ENCODE measurements around the gene PPP2R2C. TPM values are rescaled to one million over a fixed set of nuclear protein-coding genes. Genes with fewer than 3 reads are reported as not detected.
A peak's percentile ranks its signal among the peaks of the same experiment; 100 is the strongest.

PPP2R2C gene
- total RNA-seq, 1 experiment from 2014 or later: 32.9 TPM

DNA sequence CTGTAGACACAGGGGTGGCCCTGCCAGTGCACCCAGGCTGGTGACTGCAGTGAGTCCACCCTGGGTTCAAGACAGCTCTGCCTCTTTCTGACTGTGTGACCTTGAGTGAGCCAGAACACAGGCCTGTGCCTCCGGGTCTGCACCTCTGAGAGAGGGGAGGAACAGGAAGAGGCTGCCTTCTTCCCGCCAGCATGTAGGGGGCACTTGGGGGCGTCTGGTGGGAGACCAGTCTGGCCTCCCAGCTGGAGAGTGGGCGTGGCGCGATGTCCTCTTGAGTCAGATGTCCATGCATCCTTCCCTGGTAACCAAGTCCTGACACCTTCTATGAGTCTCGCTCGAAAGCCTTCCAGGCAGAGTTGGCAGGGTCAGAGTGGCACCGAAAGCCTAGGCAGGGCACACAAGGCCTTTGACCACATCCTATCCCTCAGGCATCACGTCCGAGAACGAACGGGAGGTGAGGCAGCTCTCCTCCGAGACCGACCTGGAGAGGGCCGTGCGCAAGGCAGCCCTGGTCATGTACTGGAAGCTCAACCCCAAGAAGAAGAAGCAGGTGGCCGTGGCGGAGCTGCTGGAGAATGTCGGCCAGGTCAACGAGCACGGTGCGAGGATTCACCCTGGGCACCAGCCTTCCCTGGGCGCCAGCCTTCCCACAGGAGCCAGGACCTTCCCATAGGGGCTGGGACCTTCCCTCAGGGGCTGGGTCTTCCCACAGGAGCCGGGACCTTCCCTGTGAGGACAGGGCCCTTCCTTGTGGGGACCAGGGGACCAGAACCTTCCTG lies 181.5 kb downstream of the PPP2R2C start:
- intact Hi-C loops (cut with micrococcal nuclease): no loop called here
- Histone ChIP-seq H3K36me3 (ENCODE audit: control insufficient read depth in 1 of 2, insufficient read depth in 2 of 2, low read length in 2 of 2) (no peaks in the 10 kb centered on the region), H3K9me2 (ENCODE audit: insufficient read depth) (no peaks in the 10 kb centered on the region), H2AFZ (ENCODE audit: low read depth, low read length, poor library complexity, severe bottlenecking) (no peak overlapping the region), H3K4me2 (ENCODE audit: low read length) (no peak overlapping the region), H3K9me3 (ENCODE audit: control insufficient read depth in 1 of 2, insufficient read depth in 1 of 2, low read depth in 1 of 2, low read length in 2 of 2) (no peaks in the 10 kb centered on the region), H3K79me2 (ENCODE audit: insufficient read depth, low read length) (no peaks in the 10 kb centered on the region), H3K9ac (ENCODE audit: low read length) (no peak overlapping the region), H4K20me1 (ENCODE audit: insufficient read depth) (no peaks in the 10 kb centered on the region), H3K4me1 (ENCODE audit: control insufficient read depth in 1 of 2, insufficient read depth in 2 of 2, low read length in 2 of 2) (no peaks in the 10 kb centered on the region), H3K27me3 (ENCODE audit: insufficient read depth, low read length) (no peaks in the 10 kb centered on the region), H3K4me3 (replicated peaks in 1 of 2; ENCODE audit: low read depth in 1 of 2, low read length in 2 of 2) (no peak overlapping the region), H3K27ac (ENCODE audit: low read depth, low read length) (no peak overlapping the region)
- TF ChIP-seq EZH2phosphoT487 (IDR thresholded peaks at IDR 0.05; ENCODE audit: borderline replicate concordance) (no peak), ZNF274 (IDR thresholded peaks at IDR 0.05; ENCODE audit: low read depth, low read length) (no peak), YY1 (IDR thresholded peaks at IDR 0.05; ENCODE audit: extremely low read depth, insufficient replicate concordance, low read depth, low read length) (no peak), FOSL1 (IDR thresholded peaks at IDR 0.05; ENCODE audit: low read depth) (no peak), EGR1 (IDR thresholded peaks at IDR 0.05; ENCODE audit: low read depth) (no peak)
- TF ChIP-seq, protein P1, sequence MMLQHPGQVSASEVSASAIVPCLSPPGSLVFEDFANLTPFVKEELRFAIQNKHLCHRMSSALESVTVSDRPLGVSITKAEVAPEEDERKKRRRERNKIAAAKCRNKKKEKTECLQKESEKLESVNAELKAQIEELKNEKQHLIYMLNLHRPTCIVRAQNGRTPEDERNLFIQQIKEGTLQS (IDR thresholded peaks at IDR 0.05): no peak
- RAD21 ChIA-PET (ENCODE audit: low non-redundant PET in 1 of 2, low total read pairs in 2 of 2, uncharacterized antibody in 2 of 2, unreplicated experiment in 2 of 2): no interaction called here
- DNase-seq (ENCODE audit: low read depth, low spot score) (no peak), ATAC-seq (peak; percentile 22; the same call in 1 of the 2 replicates)
- CTCF ChIA-PET: no interaction called here
- no TSS peak for BruUV-seq (replicated peaks)
- POLR2A ChIA-PET: no interaction called here

DNA sequence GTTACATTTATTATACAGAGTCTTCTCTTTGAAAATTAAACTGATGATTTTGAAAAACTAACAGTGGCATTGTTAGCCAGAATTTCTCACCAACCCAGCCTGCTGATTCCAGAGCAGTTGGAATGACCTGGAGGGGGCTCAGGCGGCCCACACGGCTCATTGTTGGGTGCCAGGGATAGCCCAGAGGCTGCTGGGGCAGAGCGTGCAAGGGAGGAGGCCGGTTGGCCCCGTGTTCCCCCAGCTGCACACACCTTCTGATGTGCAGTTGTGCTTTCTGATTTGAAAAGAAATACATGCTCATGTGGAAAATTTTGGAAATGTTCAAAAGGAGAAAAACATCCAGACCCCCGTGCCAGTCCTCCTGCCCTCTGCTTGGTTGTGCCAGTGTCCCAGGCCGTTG lies 182.2 kb downstream of the PPP2R2C start:
- Histone ChIP-seq H3K9me3 (ENCODE audit: control insufficient read depth in 1 of 2, insufficient read depth in 1 of 2, low read depth in 1 of 2, low read length in 2 of 2) (no peaks in the 10 kb centered on the region), H3K4me1 (ENCODE audit: control insufficient read depth in 1 of 2, insufficient read depth in 2 of 2, low read length in 2 of 2) (no peaks in the 10 kb centered on the region), H3K27me3 (ENCODE audit: insufficient read depth, low read length) (no peaks in the 10 kb centered on the region), H4K20me1 (ENCODE audit: insufficient read depth) (no peaks in the 10 kb centered on the region), H3K4me3 (replicated peaks in 1 of 2; ENCODE audit: low read depth in 1 of 2, low read length in 2 of 2) (no peak overlapping the region), H3K36me3 (ENCODE audit: control insufficient read depth in 1 of 2, insufficient read depth in 2 of 2, low read length in 2 of 2) (no peaks in the 10 kb centered on the region), H3K79me2 (ENCODE audit: insufficient read depth, low read length) (no peaks in the 10 kb centered on the region), H3K27ac (ENCODE audit: low read depth, low read length) (no peak overlapping the region), H2AFZ (ENCODE audit: low read depth, low read length, poor library complexity, severe bottlenecking) (no peak overlapping the region), H3K9me2 (ENCODE audit: insufficient read depth) (no peaks in the 10 kb centered on the region), H3K9ac (ENCODE audit: low read length) (no peak overlapping the region), H3K4me2 (ENCODE audit: low read length) (no peak overlapping the region)
- no TSS peak for BruUV-seq (replicated peaks)
- DNase-seq (ENCODE audit: low read depth, low spot score) (no peak), ATAC-seq (no peak)
- intact Hi-C loops (cut with micrococcal nuclease): no loop called here
- ChIA-PET RAD21 (ENCODE audit: low non-redundant PET in 1 of 2, low total read pairs in 2 of 2, uncharacterized antibody in 2 of 2, unreplicated experiment in 2 of 2) (no interaction called here), CTCF (no interaction called here), POLR2A (no interaction called here)
- TF ChIP-seq JUND (IDR thresholded peaks at IDR 0.05) (no peak), YY1 (IDR thresholded peaks at IDR 0.05; ENCODE audit: extremely low read depth, insufficient replicate concordance, low read depth, low read length) (no peak), FOSL1 (IDR thresholded peaks at IDR 0.05; ENCODE audit: low read depth) (no peak), SRF (IDR thresholded peaks at IDR 0.05; ENCODE audit: low read depth) (no peak), TCF7L2 (IDR thresholded peaks at IDR 0.05; ENCODE audit: borderline replicate concordance, extremely low read depth, insufficient read depth, insufficient read length) (no peak), POLR2AphosphoS5 (IDR thresholded peaks at IDR 0.05; ENCODE audit: low read depth, low read length) (no peak), RAD21 (IDR thresholded peaks at IDR 0.05; ENCODE audit: low read depth) (no peak), POLR2A (IDR thresholded peaks at IDR 0.05; ENCODE audit: borderline replicate concordance, extremely low read depth, insufficient read depth, insufficient read length) (no peak)
- TF ChIP-seq, protein P2, sequence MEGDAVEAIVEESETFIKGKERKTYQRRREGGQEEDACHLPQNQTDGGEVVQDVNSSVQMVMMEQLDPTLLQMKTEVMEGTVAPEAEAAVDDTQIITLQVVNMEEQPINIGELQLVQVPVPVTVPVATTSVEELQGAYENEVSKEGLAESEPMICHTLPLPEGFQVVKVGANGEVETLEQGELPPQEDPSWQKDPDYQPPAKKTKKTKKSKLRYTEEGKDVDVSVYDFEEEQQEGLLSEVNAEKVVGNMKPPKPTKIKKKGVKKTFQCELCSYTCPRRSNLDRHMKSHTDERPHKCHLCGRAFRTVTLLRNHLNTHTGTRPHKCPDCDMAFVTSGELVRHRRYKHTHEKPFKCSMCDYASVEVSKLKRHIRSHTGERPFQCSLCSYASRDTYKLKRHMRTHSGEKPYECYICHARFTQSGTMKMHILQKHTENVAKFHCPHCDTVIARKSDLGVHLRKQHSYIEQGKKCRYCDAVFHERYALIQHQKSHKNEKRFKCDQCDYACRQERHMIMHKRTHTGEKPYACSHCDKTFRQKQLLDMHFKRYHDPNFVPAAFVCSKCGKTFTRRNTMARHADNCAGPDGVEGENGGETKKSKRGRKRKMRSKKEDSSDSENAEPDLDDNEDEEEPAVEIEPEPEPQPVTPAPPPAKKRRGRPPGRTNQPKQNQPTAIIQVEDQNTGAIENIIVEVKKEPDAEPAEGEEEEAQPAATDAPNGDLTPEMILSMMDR (IDR thresholded peaks at IDR 0.05 in 2 of 3, conservative IDR thresholded peaks at IDR 0.05 in 1 of 3; ENCODE audit: borderline replicate concordance in 1 of 3, insufficient read depth in 1 of 3, low read depth in 2 of 3, low read length in 2 of 3): no peak
- TF ChIP-seq, protein P1 (IDR thresholded peaks at IDR 0.05): no peak

Measured in HCT116 (cell line).